Gastroesophageal sphincter (tissue), 4 donors: ENCODE results near the gene AATF. TPM values are rescaled to one million over a fixed set of nuclear protein-coding genes. Genes with fewer than 3 reads are reported as not detected.

ENCODE experiments used
- ATAC-seq: fragments of 150-250 bp; one replicate; pipeline ENCODE4 v1.9.1; 2016; ENCODE audit warnings: mild to moderate bottlenecking, moderate library complexity
- H3K27ac ChIP-seq, 4 donors: fragments of 200-600 bp; sonication (generic) in 3 of 4; 1 replicate in 3 of 4; 2 replicates in 1 of 4; pipeline ENCODE4 v1.5.1; 2016 to 2019
- H3K27me3 ChIP-seq: fragments of 200-600 bp; sonication (generic); one replicate; pipeline ENCODE4 v1.5.1; 2019
- H3K36me3 ChIP-seq, 2 donors: fragments of 200-600 bp; sonication (generic); one replicate each; pipeline ENCODE4 v1.5.1; 2019; ENCODE audit warnings: control low read depth in 1 of 2
- H3K4me1 ChIP-seq, 3 donors: fragments of 200-600 bp; sonication (generic); 1 replicate in 2 of 3; 2 replicates in 1 of 3; pipeline ENCODE4 v1.5.1; 2016 to 2019; ENCODE audit warnings: control low read depth in 2 of 3
- H3K4me3 ChIP-seq, 2 donors: fragments of 200-600 bp; sonication (generic); one replicate each; pipeline ENCODE4 v1.5.1; 2019; ENCODE audit warnings: mild to moderate bottlenecking in 1 of 2, moderate library complexity in 1 of 2
- H3K9me3 ChIP-seq, 3 donors: fragments of 200-600 bp; sonication (generic); one replicate each; pipeline ENCODE4 v1.5.1; 2017 to 2019; ENCODE audit warnings: control low read depth in 2 of 3
- EP300 ChIP-seq: sonication (generic); formaldehyde crosslinking; IDR thresholded peaks from one replicate; pipeline ENCODE4 v1.6.1; 2017; ENCODE audit warnings: antibody characterized with exemption, mild to moderate bottlenecking
- POLR2A ChIP-seq, 2 donors: fragments of 450-650 bp; IDR thresholded peaks; one replicate each; pipeline ENCODE4 v1.6.1; 2017; ENCODE audit warnings: antibody characterized with exemption in 2 of 2, mild to moderate bottlenecking in 2 of 2, moderate library complexity in 1 of 2
- POLR2AphosphoS5 ChIP-seq: sonication (generic); formaldehyde crosslinking; IDR thresholded peaks from one replicate; pipeline ENCODE4 v1.6.1; 2017; ENCODE audit warnings: antibody characterized with exemption
- WGBS, 2 donors: methylation state at CpG; one replicate each; pipeline ENCODE4 v1.1.5; 2018; ENCODE audit warnings: low coverage in 1 of 2; 5-methylcytosine and 5-hydroxymethylcytosine counted together
- total RNA-seq, 4 donors: library from RNA; depleted of rRNA; stranded (reverse); fragments of >200 nt; gene quantifications; one replicate each; pipeline ENCODE4 v1.1.0, GENCODE V29; 2016
- TF ChIP-seq, protein P1 (sequence below), 4 experiments: fragments of 200-600 bp in 2 of 4; fragments of 450-650 bp in 2 of 4; sonication (generic) in 1 of 4; IDR thresholded peaks; one replicate each; pipeline ENCODE4 v1.5.1; 2017 to 2019; ENCODE audit warnings: antibody characterized with exemption in 4 of 4, mild to moderate bottlenecking in 2 of 4, moderate library complexity in 2 of 4

AATF gene
- total RNA-seq, 4 donors from 2014 or later, result 36.1 to 45.1 (median 38.5) TPM

DNA sequence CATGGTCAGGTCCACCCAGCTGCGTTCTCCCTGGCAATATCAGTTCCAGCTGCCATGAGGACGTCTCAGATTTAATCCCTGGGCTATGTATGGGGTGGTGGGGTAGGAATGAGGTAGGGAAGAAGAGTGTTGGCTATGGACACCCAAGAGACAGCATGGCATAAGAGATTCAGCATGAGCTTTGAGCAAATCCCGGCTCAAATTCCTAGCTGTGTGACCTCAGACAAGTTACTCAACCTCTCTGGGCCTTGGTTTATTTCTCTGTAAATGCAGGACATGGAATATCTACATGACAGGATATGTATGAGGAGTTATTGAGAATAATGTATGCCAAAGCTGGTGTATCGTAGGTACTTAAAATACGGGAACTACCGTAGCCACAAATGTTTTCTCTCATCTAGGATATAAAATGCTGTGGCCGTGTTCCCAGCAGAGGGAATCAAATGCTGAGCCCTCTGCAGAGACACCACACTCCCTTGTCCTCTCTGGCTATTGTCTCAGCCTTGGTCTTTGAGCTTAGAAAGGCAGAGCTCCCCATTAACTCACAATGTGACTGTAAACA lies 29.3 kb upstream of the AATF start:
- Histone ChIP-seq H3K9me3 (no peaks in the 10 kb centered on the region), H3K27ac (no peak overlapping the region), H3K27me3 (peaks cover 65% of the 10 kb centered on the region), H3K36me3 (no peaks in the 10 kb centered on the region), H3K4me1 (no peaks in the 10 kb centered on the region), H3K4me3 (no peak overlapping the region)
- WGBS, 2 donors, result 72 to 77% methylated on average over 5 of the region's 7 CpGs
- TF ChIP-seq POLR2AphosphoS5, result no peak
- no peak for TF ChIP-seq EP300
- no peak for TF ChIP-seq POLR2A (IDR thresholded peaks at IDR 0.05)
- TF ChIP-seq, protein P1, sequence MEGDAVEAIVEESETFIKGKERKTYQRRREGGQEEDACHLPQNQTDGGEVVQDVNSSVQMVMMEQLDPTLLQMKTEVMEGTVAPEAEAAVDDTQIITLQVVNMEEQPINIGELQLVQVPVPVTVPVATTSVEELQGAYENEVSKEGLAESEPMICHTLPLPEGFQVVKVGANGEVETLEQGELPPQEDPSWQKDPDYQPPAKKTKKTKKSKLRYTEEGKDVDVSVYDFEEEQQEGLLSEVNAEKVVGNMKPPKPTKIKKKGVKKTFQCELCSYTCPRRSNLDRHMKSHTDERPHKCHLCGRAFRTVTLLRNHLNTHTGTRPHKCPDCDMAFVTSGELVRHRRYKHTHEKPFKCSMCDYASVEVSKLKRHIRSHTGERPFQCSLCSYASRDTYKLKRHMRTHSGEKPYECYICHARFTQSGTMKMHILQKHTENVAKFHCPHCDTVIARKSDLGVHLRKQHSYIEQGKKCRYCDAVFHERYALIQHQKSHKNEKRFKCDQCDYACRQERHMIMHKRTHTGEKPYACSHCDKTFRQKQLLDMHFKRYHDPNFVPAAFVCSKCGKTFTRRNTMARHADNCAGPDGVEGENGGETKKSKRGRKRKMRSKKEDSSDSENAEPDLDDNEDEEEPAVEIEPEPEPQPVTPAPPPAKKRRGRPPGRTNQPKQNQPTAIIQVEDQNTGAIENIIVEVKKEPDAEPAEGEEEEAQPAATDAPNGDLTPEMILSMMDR (IDR thresholded peaks at IDR 0.05), result no peak
- ATAC-seq, result no peak

DNA sequence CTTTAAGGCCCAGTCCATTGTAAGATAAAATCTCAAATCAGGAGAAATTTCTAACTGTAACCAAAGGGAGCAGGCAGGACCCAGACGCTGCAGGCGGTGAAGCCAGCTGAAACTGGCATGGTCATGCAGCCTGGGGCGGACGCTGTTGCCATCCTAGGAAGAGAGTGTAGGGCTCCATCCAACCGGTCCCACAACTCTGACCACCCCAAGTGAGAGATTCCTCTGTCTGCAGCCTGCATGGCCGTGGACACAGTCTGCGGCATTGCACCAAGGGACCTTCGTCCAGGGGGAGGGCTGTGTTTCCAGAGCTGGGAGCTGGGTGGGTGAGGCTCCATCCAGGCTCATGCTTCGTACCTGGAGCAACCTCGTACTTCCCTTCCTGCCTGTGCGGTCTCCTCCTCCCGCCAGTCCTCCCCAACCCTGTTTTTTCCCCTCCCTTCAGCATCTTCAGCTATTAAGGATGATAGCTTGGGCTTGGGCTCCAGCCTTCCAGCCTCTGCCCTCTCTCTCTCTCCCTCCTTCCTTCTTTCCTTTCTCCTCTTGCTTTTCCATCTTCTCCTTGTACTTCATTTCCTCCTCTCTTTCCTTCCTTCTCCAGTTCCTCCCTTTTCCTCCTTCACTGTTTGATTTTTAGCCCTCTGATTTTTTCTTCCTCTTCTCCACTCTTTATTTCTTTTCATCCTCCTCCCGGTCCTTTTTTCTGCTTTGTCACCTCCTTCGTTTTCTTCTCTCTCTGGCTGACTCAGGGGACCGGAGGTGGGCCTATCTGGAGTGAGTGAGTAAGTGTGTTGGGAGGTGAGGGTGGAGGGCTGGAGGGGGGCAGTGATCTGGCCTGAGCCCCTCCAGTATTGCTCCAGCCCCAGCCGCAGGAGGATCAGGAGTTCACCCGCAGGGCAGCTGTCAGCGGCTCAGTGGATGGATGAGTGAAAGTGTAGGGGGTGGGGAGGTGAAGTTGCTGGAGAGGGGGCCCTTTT lies 28.4 kb upstream of the AATF start:
- Histone ChIP-seq H3K4me1 (no peaks in the 10 kb centered on the region), H3K4me3 (no peak overlapping the region), H3K36me3 (no peaks in the 10 kb centered on the region), H3K27ac (no peak overlapping the region), H3K9me3 (no peaks in the 10 kb centered on the region), H3K27me3 (peaks cover 72% of the 10 kb centered on the region)
- 45 to 60% methylated on average over 6 to 9 of the region's 18 CpGs for WGBS, 2 donors
- TF ChIP-seq POLR2AphosphoS5, result no peak
- no peak for TF ChIP-seq EP300
- TF ChIP-seq, protein P1 (IDR thresholded peaks at IDR 0.05), result no peak
- no peak for TF ChIP-seq POLR2A (IDR thresholded peaks at IDR 0.05)
- no peak for ATAC-seq

DNA sequence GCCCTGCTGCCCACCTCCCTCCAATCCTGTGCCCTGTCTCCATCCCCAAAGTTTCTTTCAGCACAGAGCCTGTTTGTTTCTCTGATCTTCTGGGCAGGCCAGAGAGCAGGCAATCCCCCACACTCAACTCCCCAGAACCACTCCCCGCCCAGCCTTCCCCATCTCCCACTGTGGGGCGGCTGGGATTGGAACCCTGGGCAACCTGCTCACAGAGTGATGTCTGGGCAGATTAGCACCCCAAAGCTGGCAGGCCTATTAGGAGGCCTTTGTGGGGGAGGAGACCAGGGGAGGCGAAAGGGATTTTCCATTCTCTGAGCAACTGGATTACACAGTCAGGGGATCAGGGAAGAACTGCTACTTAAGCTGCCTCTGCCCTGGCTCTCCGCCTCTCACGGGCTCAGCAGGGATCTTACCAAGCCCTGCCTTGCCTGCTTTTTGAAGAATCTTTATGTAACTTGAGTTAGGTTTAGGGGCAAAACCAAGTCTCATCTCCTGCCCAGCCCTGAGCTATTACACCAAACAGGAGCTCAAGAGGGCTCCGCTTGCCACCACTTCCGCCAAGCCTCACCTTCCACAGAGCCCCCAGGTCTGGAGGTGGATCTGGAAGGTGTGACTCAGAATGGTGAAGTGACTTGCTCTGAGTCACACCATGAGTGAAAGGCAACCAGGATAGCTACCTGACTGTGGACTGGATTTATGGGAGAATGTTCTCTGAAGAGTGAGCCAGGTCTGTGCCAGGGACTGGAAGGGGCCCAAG lies 27.5 kb upstream of the AATF start:
- H3K27me3 ChIP-seq, result peaks cover 82% of the 10 kb centered on the region
- no peak overlapping the region for H3K4me3 ChIP-seq
- TF ChIP-seq POLR2AphosphoS5 (no peak), POLR2A (IDR thresholded peaks at IDR 0.05) (no peak), EP300 (no peak)
- TF ChIP-seq, protein P1 (IDR thresholded peaks at IDR 0.05), result no peak
- WGBS, 2 donors, result 38% methylated on average over 3 of the region's 7 CpGs; no CpG with 5 or more reads in 1 of the 2 donors
- no peak overlapping the region for H3K27ac ChIP-seq
- no peaks in the 10 kb centered on the region for H3K9me3 ChIP-seq
- H3K36me3 ChIP-seq, result no peaks in the 10 kb centered on the region
- no peak for ATAC-seq
- H3K4me1 ChIP-seq, result no peaks in the 10 kb centered on the region

DNA sequence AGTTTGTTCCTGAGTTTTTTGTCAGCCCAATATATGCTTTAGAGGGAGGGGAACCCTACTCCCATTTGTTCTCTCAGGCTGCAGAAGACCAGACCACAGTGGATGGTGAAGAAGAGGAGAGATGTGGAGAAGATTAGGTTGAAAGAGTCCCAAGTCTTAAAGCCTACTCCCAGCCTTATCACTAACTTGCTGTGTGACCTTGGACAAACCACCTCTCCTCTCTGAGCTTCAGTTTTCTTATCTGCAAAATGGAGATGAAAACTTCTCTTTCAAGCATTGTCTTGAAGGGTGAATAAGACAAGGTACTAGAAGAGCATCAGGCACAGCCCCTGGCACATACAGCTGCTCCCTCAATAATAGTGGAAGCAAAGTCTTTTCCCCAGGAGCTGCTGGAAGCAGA lies 26.6 kb upstream of the AATF start:
- Histone ChIP-seq H3K4me3 (no peak overlapping the region), H3K27me3 (peaks cover 91% of the 10 kb centered on the region), H3K36me3 (no peaks in the 10 kb centered on the region), H3K27ac (no peak overlapping the region), H3K9me3 (no peaks in the 10 kb centered on the region), H3K4me1 (no peaks in the 10 kb centered on the region)
- TF ChIP-seq, protein P1 (IDR thresholded peaks at IDR 0.05), result no peak
- TF ChIP-seq POLR2A (IDR thresholded peaks at IDR 0.05), result no peak
- no peak for TF ChIP-seq POLR2AphosphoS5
- TF ChIP-seq EP300, result no peak
- ATAC-seq, result no peak
